ENCODE data around the gene DENND1A.

DNA sequence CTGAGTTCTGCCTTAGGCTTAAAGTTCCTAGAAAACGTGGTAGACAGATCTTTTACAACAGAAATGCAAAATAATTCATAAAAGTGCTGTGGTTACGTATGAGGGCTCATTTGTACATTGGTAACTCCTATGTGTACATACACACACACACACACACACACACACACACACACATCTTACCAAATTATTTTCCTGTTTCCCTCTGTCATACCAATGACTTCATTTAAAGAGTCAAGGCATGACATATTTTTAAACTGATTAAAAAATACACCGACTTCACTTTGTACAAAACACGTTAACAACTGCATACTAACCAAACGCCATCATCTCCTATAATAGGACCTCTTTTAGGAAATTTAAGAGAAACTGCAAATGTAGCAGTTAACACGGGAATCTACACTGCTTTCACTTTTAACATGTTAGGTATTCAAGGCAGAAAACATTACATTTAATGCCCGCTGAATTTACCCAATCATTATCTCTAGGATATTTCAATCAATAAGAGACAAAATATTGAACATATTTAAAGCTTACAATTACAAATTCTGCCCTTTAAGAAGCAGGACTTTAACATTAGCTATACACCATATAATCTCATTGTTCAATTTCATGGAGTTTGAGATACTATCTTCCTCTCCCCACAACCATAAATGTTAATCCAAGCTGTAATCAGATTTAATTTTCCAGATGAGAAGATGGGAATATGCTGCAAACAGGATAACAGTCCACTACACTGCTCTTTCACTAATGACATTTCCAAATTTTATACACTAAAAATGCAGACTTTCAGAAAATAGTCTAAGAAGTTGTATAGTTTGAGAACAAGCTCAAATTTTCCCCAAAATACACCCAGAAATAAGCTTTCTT lies 133.1 kb downstream of the DENND1A start:
- no peak for TF ChIP-seq EZH2 (IDR thresholded peaks at IDR 0.05; ENCODE audit: insufficient read depth, low read length)
- TF ChIP-seq, protein P1, sequence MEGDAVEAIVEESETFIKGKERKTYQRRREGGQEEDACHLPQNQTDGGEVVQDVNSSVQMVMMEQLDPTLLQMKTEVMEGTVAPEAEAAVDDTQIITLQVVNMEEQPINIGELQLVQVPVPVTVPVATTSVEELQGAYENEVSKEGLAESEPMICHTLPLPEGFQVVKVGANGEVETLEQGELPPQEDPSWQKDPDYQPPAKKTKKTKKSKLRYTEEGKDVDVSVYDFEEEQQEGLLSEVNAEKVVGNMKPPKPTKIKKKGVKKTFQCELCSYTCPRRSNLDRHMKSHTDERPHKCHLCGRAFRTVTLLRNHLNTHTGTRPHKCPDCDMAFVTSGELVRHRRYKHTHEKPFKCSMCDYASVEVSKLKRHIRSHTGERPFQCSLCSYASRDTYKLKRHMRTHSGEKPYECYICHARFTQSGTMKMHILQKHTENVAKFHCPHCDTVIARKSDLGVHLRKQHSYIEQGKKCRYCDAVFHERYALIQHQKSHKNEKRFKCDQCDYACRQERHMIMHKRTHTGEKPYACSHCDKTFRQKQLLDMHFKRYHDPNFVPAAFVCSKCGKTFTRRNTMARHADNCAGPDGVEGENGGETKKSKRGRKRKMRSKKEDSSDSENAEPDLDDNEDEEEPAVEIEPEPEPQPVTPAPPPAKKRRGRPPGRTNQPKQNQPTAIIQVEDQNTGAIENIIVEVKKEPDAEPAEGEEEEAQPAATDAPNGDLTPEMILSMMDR (IDR thresholded peaks at IDR 0.05; ENCODE audit: insufficient read depth, low read depth, low read length), result no peak

Data from astrocyte (in vitro differentiated cells and primary cell).